HG03196 (cell line): Measurements from ENCODE around the gene VEGFB.

Source experiments
- ATAC-seq: cut with Tn5 transposase; IDR thresholded peaks from one replicate; pipeline ENCODE4 v1.9.1; 2021; ENCODE audit not compliant: unreplicated experiment

Gene VEGFB

GRCh38 chr11:64230171-64230984, 4.0 kb upstream of the VEGFB start, which contains the start of gene DNAJC4:
Gene DNAJC4 (plus strand): TSS chr11:64230548. CDS start chr11:64230855, 307 bp downstream.
- peak; percentile 44 for ATAC-seq

GRCh38 chr11:64230985-64231365, 3.4 kb upstream of the VEGFB start:
- ATAC-seq, result no peak

GRCh38 chr11:64231546-64231945, 2.8 kb upstream of the VEGFB start:
- no peak for ATAC-seq

- no peak for ATAC-seq
These were observed 2.0 kb upstream of the VEGFB start for GRCh38 chr11:64232182-64232966.

- no peak for ATAC-seq
These were observed 1.4 kb upstream of the VEGFB start for GRCh38 chr11:64232967-64233315.

- no peak for ATAC-seq
These were observed 429 bp downstream of the VEGFB start for GRCh38 chr11:64234647-64235379.

GRCh38 chr11:64235437-64236161, 1.2 kb downstream of the VEGFB start:
- ATAC-seq, result no peak

- no peak for ATAC-seq
These were observed 3.1 kb downstream of the VEGFB start for GRCh38 chr11:64237484-64237951.

GRCh38 chr11:64238076-64238475, 3.7 kb downstream of the VEGFB start:
- ATAC-seq, result no peak

GRCh38 chr11:64238999-64239398, 4.6 kb downstream of the VEGFB start:
- ATAC-seq, result no peak

- no peak for ATAC-seq
These were observed 5.5 kb downstream of the VEGFB start for GRCh38 chr11:64239662-64240434.

GRCh38 chr11:64240435-64241240, 6.3 kb downstream of the VEGFB start, which contains the start of gene FKBP2:
Gene FKBP2 (plus strand): TSS chr11:64241095. CDS start chr11:64242388, 1,293 bp downstream.
- peak; percentile 40 for ATAC-seq

GRCh38 chr11:64241241-64241490, 6.8 kb downstream of the VEGFB start:
- peak; percentile 59 for ATAC-seq

- ATAC-seq, result peak; percentile 3
These were observed 7.3 kb downstream of the VEGFB start for GRCh38 chr11:64241491-64242374.

GRCh38 chr11:64243236-64243854, 9.0 kb downstream of the VEGFB start:
- no peak for ATAC-seq

GRCh38 chr11:64244107-64244506, 9.7 kb downstream of the VEGFB start:
- ATAC-seq, result no peak

- ATAC-seq, result no peak
These were observed 10.6 kb downstream of the VEGFB start for GRCh38 chr11:64244966-64245365.

GRCh38 chr11:64245401-64245796, 11.0 kb downstream of the VEGFB start:
- ATAC-seq, result no peak
